ENCODE results near the gene DRAM1. TPM values are rescaled to one million over a fixed set of nuclear protein-coding genes. Genes with fewer than 3 reads are reported as not detected.

The DRAM1 gene
- total RNA-seq, 1 donor from 2014 or later = 17.4 TPM

GRCh38 chr12:101962486-101962885, 85.1 kb downstream of the DRAM1 start:
- Mint-ChIP-seq H3K27me3 (ENCODE audit: low read depth) (no peaks in the 10 kb centered on the region), H3K4me3 (no peak overlapping the region), H3K36me3 (peaks cover 3% of the 10 kb centered on the region), H3K4me1 (peaks cover 12% of the 10 kb centered on the region), H3K9me3 (peaks cover 12% of the 10 kb centered on the region), H3K27ac (no peak overlapping the region)
- DNase-seq (ENCODE audit: low spot score in 2 of 2, unreplicated experiment in 2 of 2) = no peak
- TF ChIP-seq CTCF (IDR thresholded peaks at IDR 0.05; ENCODE audit: unreplicated experiment) = no peak

- Mint-ChIP-seq H3K4me3 (no peak overlapping the region), H3K27ac (no peak overlapping the region), H3K9me3 (peaks cover 12% of the 10 kb centered on the region), H3K4me1 (peaks cover 2% of the 10 kb centered on the region), H3K36me3 (peaks cover 1% of the 10 kb centered on the region), H3K27me3 (ENCODE audit: low read depth) (no peaks in the 10 kb centered on the region)
- no peak for DNase-seq (ENCODE audit: low spot score in 2 of 2, unreplicated experiment in 2 of 2)
- TF ChIP-seq CTCF (IDR thresholded peaks at IDR 0.05; ENCODE audit: unreplicated experiment) = no peak
These were observed 86.3 kb downstream of the DRAM1 start for GRCh38 chr12:101963697-101964096.

- Mint-ChIP-seq H3K36me3 (no peaks in the 10 kb centered on the region), H3K4me1 (no peaks in the 10 kb centered on the region), H3K27ac (no peak overlapping the region), H3K27me3 (ENCODE audit: low read depth) (no peaks in the 10 kb centered on the region), H3K4me3 (no peak overlapping the region), H3K9me3 (peaks cover 4% of the 10 kb centered on the region)
- no peak for DNase-seq (ENCODE audit: low spot score in 2 of 2, unreplicated experiment in 2 of 2)
- no peak for TF ChIP-seq CTCF (IDR thresholded peaks at IDR 0.05; ENCODE audit: unreplicated experiment)
These were observed 89.1 kb downstream of the DRAM1 start for GRCh38 chr12:101966496-101966895.

GRCh38 chr12:101967506-101967905, 90.1 kb downstream of the DRAM1 start:
- no peak for DNase-seq (ENCODE audit: low spot score in 2 of 2, unreplicated experiment in 2 of 2)
- Mint-ChIP-seq H3K27me3 (ENCODE audit: low read depth) (no peaks in the 10 kb centered on the region), H3K9me3 (peaks cover 7% of the 10 kb centered on the region), H3K27ac (no peak overlapping the region), H3K4me3 (no peak overlapping the region), H3K4me1 (no peaks in the 10 kb centered on the region), H3K36me3 (no peaks in the 10 kb centered on the region)
- no peak for TF ChIP-seq CTCF (IDR thresholded peaks at IDR 0.05; ENCODE audit: unreplicated experiment)

GRCh38 chr12:101968770-101969169, 91.4 kb downstream of the DRAM1 start:
- no peak overlapping the region for H3K27ac Mint-ChIP-seq
- H3K4me1 Mint-ChIP-seq = no peaks in the 10 kb centered on the region
- TF ChIP-seq CTCF (IDR thresholded peaks at IDR 0.05; ENCODE audit: unreplicated experiment) = no peak
- no peak for DNase-seq (ENCODE audit: low spot score in 2 of 2, unreplicated experiment in 2 of 2)
- peaks cover 2% of the 10 kb centered on the region for H3K27me3 Mint-ChIP-seq (ENCODE audit: low read depth)
- no peak overlapping the region for H3K4me3 Mint-ChIP-seq
- H3K9me3 Mint-ChIP-seq = peaks cover 10% of the 10 kb centered on the region
- no peaks in the 10 kb centered on the region for H3K36me3 Mint-ChIP-seq

Other genes with a start within 250 kb of the DRAM1 start
- gene CHPT1, start 179.9 kb upstream of the DRAM1 start, total RNA-seq = 16.1 to 18.7 TPM (median 16.9 TPM) in 3 replicates
- gene SYCP3, start 138.1 kb upstream of the DRAM1 start, total RNA-seq = 0.14 to 0.16 TPM (median 0.16 TPM) in 3 replicates
- gene GNPTAB, start 46.6 kb upstream of the DRAM1 start, total RNA-seq = 33.2 to 35.9 TPM (median 33.6 TPM) in 3 replicates
- gene WASHC3, start 184.4 kb downstream of the DRAM1 start, total RNA-seq = 27.9 to 28.8 TPM (median 28.5 TPM) in 3 replicates
- 32.4 to 35.2 TPM (median 33.8 TPM) in 3 replicates for gene NUP37, start 242.5 kb downstream of the DRAM1 start, total RNA-seq
- 13.7 to 15.3 TPM (median 15.0 TPM) in 3 replicates for gene PARPBP, start 242.6 kb downstream of the DRAM1 start, total RNA-seq